H1 (cell line): ENCODE data around the gene SZT2. TPM values are rescaled to one million over a fixed set of nuclear protein-coding genes. Genes with fewer than 3 reads are reported as not detected.

Experiments
- CTCF ChIA-PET: fragments of 300-600 bp; sonication (Branson Sonifier 250); formaldehyde crosslinking; loops from one replicate; lab custom pipeline; 2021; ENCODE audit not compliant: partially characterized antibody; lab: Charles Lee
- POLR2A ChIA-PET: fragments of 300-600 bp; sonication (Branson Sonifier 250); formaldehyde crosslinking; loops from one replicate; lab custom pipeline; 2021; ENCODE audit warnings: inconsistent platforms; ENCODE audit not compliant: partially characterized antibody; lab: Charles Lee
- DNase-seq, 2 experiments: peaks; one replicate each; pipeline versions ENCODE4 v3.0.0 to v3.0.0-alpha.2; 2010 to 2022; ENCODE audit warnings: low spot score in 2 of 2, low read depth in 1 of 2, mixed read lengths in 1 of 2
- FAIRE-seq: peaks from 2 replicates; lab custom pipeline; 2011; peaks lifted over from hg19 to GRCh38; lab: Jason Lieb, UNC
- H2AFZ ChIP-seq: 2 replicates; pipeline ENCODE4 v1.8.1; 2012; ENCODE audit warnings: low read length, inconsistent platforms
- H2AK5ac ChIP-seq: 2 replicates; pipeline ENCODE4 v1.6.1; 2013; ENCODE audit warnings: low read depth, low read length
- H2BK120ac ChIP-seq: replicated peaks from 2 replicates; pipeline ENCODE3; 2013; ENCODE audit warnings: low read depth, low read length, inconsistent platforms
- H2BK12ac ChIP-seq: 2 replicates; pipeline ENCODE4 v1.6.1; 2013; ENCODE audit warnings: low read depth, low read length
- H2BK15ac ChIP-seq: 2 replicates; pipeline ENCODE4 v1.6.1; 2013; ENCODE audit warnings: low read length
- H2BK20ac ChIP-seq: 2 replicates; pipeline ENCODE4 v1.6.1; 2013; ENCODE audit warnings: low read length
- H2BK5ac ChIP-seq: 2 replicates; pipeline ENCODE4 v1.6.1; 2013; ENCODE audit warnings: low read depth, low read length
- H3K14ac ChIP-seq: 2 replicates; pipeline ENCODE4 v1.6.1; 2013; ENCODE audit warnings: inconsistent platforms; ENCODE audit not compliant: insufficient read length
- H3K18ac ChIP-seq: 2 replicates; pipeline ENCODE4 v1.6.1; 2013; ENCODE audit warnings: low read length; ENCODE audit errors: extremely low read depth
- H3K23ac ChIP-seq: 2 replicates; pipeline ENCODE4 v1.6.1; 2013; ENCODE audit warnings: inconsistent platforms; ENCODE audit not compliant: insufficient read length
- H3K23me2 ChIP-seq: 2 replicates; pipeline ENCODE4 v1.6.1; 2013; ENCODE audit warnings: low read depth, low read length
- H3K27ac ChIP-seq: 2 replicates; pipeline ENCODE4 v1.6.1; 2011; ENCODE audit warnings: low read depth, low read length, inconsistent platforms
- H3K27me3 ChIP-seq, 4 experiments: replicated peaks in 1 of 4; 1 replicate in 1 of 4; 2 replicates in 3 of 4; pipeline versions ENCODE4 v1.6.1 to v1.8.1; 2011 to 2013; ENCODE audit warnings: low read length in 3 of 4, mild to moderate bottlenecking in 3 of 4, inconsistent platforms in 2 of 4, mixed read lengths in 2 of 4, moderate library complexity in 1 of 4; ENCODE audit not compliant: control insufficient read depth in 3 of 4, insufficient read depth in 3 of 4; ENCODE audit errors: extremely low read depth in 1 of 4
- H3K36me3 ChIP-seq, 4 experiments: 2 replicates each; pipeline versions ENCODE4 v1.6.1 to v1.8.1; 2011 to 2013; ENCODE audit warnings: mild to moderate bottlenecking in 4 of 4, low read length in 3 of 4, moderate library complexity in 2 of 4, control low read depth in 1 of 4, inconsistent platforms in 1 of 4; ENCODE audit not compliant: insufficient read depth in 4 of 4, control insufficient read depth in 2 of 4
- H3K4ac ChIP-seq: replicated peaks from 2 replicates; pipeline ENCODE3; 2013; ENCODE audit warnings: low read length, low read depth, mixed read lengths, inconsistent platforms; ENCODE audit not compliant: insufficient read length
- H3K4me1 ChIP-seq, 4 experiments: replicated peaks in 1 of 4; 1 replicate in 1 of 4; 2 replicates in 3 of 4; pipeline versions ENCODE4 v1.6.1 to v1.8.1; 2011 to 2013; ENCODE audit warnings: low read length in 3 of 4, inconsistent platforms in 2 of 4, mixed read lengths in 1 of 4; ENCODE audit not compliant: insufficient read depth in 4 of 4, control insufficient read depth in 3 of 4
- H3K4me2 ChIP-seq, 2 experiments: 2 replicates each; pipeline versions ENCODE4 v1.6.1 to v1.8.1; 2011 to 2013; ENCODE audit warnings: low read depth in 2 of 2, low read length in 2 of 2, control low read depth in 1 of 2, inconsistent platforms in 1 of 2, mild to moderate bottlenecking in 1 of 2; ENCODE audit not compliant: insufficient read depth in 1 of 2
- H3K4me3 ChIP-seq, 4 experiments: fragments of 200-600, 300-600 bp in 1 of 4; sonication (generic), shearing (Covaris generic), sonication (Bioruptor Twin) in 1 of 4; 2 replicates each; pipeline versions ENCODE4 v1.5.1 to v1.8.1; 2011 to 2016; ENCODE audit warnings: low read length in 4 of 4, low read depth in 3 of 4, control low read depth in 2 of 4, inconsistent platforms in 2 of 4, mild to moderate bottlenecking in 2 of 4, mixed read lengths in 1 of 4, moderate library complexity in 1 of 4; ENCODE audit not compliant: insufficient read depth in 2 of 4; ENCODE audit errors: extremely low read depth in 1 of 4
- H3K56ac ChIP-seq: replicated peaks from 2 replicates; pipeline ENCODE3; 2013; ENCODE audit warnings: low read depth, mild to moderate bottlenecking, mixed read lengths, low read length, inconsistent platforms; ENCODE audit not compliant: insufficient read length
- H3K79me1 ChIP-seq: 2 replicates; pipeline ENCODE4 v1.6.1; 2013; ENCODE audit warnings: low read depth, low read length, control low read depth
- H3K79me2 ChIP-seq, 2 experiments: 2 replicates each; pipeline versions ENCODE4 v1.6.1 to v1.8.1; 2012 to 2013; ENCODE audit warnings: low read length in 2 of 2, mild to moderate bottlenecking in 2 of 2, inconsistent platforms in 1 of 2; ENCODE audit not compliant: insufficient read depth in 2 of 2, control insufficient read depth in 1 of 2
- H3K9ac ChIP-seq, 4 experiments: replicated peaks in 1 of 4; 1 replicate in 1 of 4; 2 replicates in 3 of 4; pipeline versions ENCODE4 v1.6.1 to v1.8.1; 2011 to 2013; ENCODE audit warnings: low read depth in 3 of 4, low read length in 3 of 4, control low read depth in 2 of 4, mild to moderate bottlenecking in 2 of 4, moderate library complexity in 2 of 4, inconsistent platforms in 1 of 4; ENCODE audit errors: extremely low read depth in 1 of 4
- H3K9me3 ChIP-seq, 2 experiments: 2 replicates each; pipeline versions ENCODE4 v1.6.1 to v1.8.1; 2012 to 2013; ENCODE audit warnings: mild to moderate bottlenecking in 2 of 2, moderate library complexity in 2 of 2, control low read depth in 1 of 2, inconsistent platforms in 1 of 2, low read depth in 1 of 2, low read length in 1 of 2, mixed read lengths in 1 of 2; ENCODE audit not compliant: insufficient read depth in 2 of 2
- H4K20me1 ChIP-seq, 2 experiments: replicated peaks in 1 of 2; 2 replicates each; pipeline versions ENCODE3 to v1.8.1; 2011 to 2013; ENCODE audit warnings: inconsistent platforms in 2 of 2, low read length in 2 of 2, mild to moderate bottlenecking in 1 of 2; ENCODE audit not compliant: insufficient read depth in 2 of 2, control insufficient read depth in 1 of 2
- H4K5ac ChIP-seq: 2 replicates; pipeline ENCODE4 v1.6.1; 2013; ENCODE audit warnings: low read length, low read depth, mixed read lengths, inconsistent platforms; ENCODE audit not compliant: insufficient read length
- H4K8ac ChIP-seq: 2 replicates; pipeline ENCODE4 v1.8.0; 2013; ENCODE audit warnings: mild to moderate bottlenecking, moderate library complexity, low read length, inconsistent platforms; ENCODE audit not compliant: insufficient read depth; ENCODE audit errors: extremely low read depth
- H4K91ac ChIP-seq: replicated peaks from 2 replicates; pipeline ENCODE3; 2013; ENCODE audit warnings: low read length, mixed read lengths, inconsistent platforms; ENCODE audit not compliant: insufficient read length
- BACH1 ChIP-seq: IDR thresholded peaks from 2 replicates; pipeline ENCODE4 v1.6.1; 2012; ENCODE audit warnings: low read length, improper control_type of control experiment
- CEBPB ChIP-seq: IDR thresholded peaks from 2 replicates; pipeline ENCODE4 v1.6.1; 2012; ENCODE audit warnings: low read depth, low read length
- CHD2 ChIP-seq: IDR thresholded peaks from 2 replicates; pipeline ENCODE4 v1.6.1; 2012; ENCODE audit warnings: low read length, improper control_type of control experiment
- EP300 ChIP-seq, 2 experiments: IDR thresholded peaks; 1 replicate in 1 of 2; 2 replicates in 1 of 2; pipeline ENCODE4 v1.6.1; 2011 to 2012; ENCODE audit warnings: low read depth in 2 of 2, low read length in 2 of 2, mild to moderate bottlenecking in 2 of 2, borderline replicate concordance in 1 of 2, inconsistent platforms in 1 of 2, moderate library complexity in 1 of 2
- FOSL1 ChIP-seq: IDR thresholded peaks from 2 replicates; pipeline ENCODE4 v1.6.1; 2011; ENCODE audit warnings: mild to moderate bottlenecking, low read depth, low read length, moderate library complexity; ENCODE audit not compliant: insufficient read depth
- KDM4A ChIP-seq: IDR thresholded peaks from one replicate; pipeline ENCODE4 v1.7.1; 2012; ENCODE audit warnings: low read depth, mild to moderate bottlenecking, moderate library complexity, low read length, inconsistent platforms; ENCODE audit not compliant: severe bottlenecking
- POLR2AphosphoS5 ChIP-seq: IDR thresholded peaks from 2 replicates; pipeline ENCODE4 v1.6.1; 2011; ENCODE audit warnings: low read depth, low read length
- RAD21 ChIP-seq, 2 experiments: IDR thresholded peaks in 1 of 2; conservative IDR thresholded peaks in 1 of 2; 2 replicates each; pipeline ENCODE4 v1.6.1; 2011; ENCODE audit warnings: low read depth in 2 of 2, low read length in 2 of 2, improper control_type of control experiment in 1 of 2, inconsistent platforms in 1 of 2, mild to moderate bottlenecking in 1 of 2, moderate library complexity in 1 of 2
- SP2 ChIP-seq: IDR thresholded peaks from 2 replicates; pipeline ENCODE4 v1.6.1; 2012; ENCODE audit warnings: mild to moderate bottlenecking, low read length, inconsistent platforms
- TAF1 ChIP-seq: IDR thresholded peaks from 2 replicates; pipeline ENCODE4 v1.6.1; 2011; ENCODE audit warnings: mild to moderate bottlenecking, low read depth, low read length
- WGBS, 2 experiments: shearing (Covaris generic) in 1 of 2; methylation state at CpG; one replicate each; pipeline versions ENCODE4 v1.1.6 to v1.1.7; 2013 to 2015; ENCODE audit warnings: low lambda C conversion rate in 2 of 2, mixed read lengths in 2 of 2, inconsistent platforms in 1 of 2, low coverage in 1 of 2, missing lambda C conversion rate in 1 of 2; ENCODE audit not compliant: insufficient replicate concordance in 2 of 2, insufficient coverage in 1 of 2, insufficient read length in 1 of 2; ENCODE audit errors: extremely low coverage in 1 of 2, missing lambda C conversion rate in 1 of 2; 5-methylcytosine and 5-hydroxymethylcytosine counted together
- polyA plus RNA-seq, 7 experiments: library from polyadenylated mRNA; depleted of rRNA in 3 of 7; stranded (reverse) in 5 of 7; unstranded in 2 of 7; fragments of >200 nt in 5 of 7; fragments of 200-250 nt in 2 of 7; gene quantifications; 1 replicate in 5 of 7; 2 replicates in 1 of 7; 4 replicates in 1 of 7; pipeline versions ENCODE4 v1.2.1 to v1.2.3, GENCODE V29; 2011 to 2013; ENCODE audit warnings: missing spikeins in 2 of 7, mixed read lengths in 2 of 7
- total RNA-seq: library from RNA; stranded (reverse); fragmentation: NEBNext Ultra II Directional; extraction: Animal tissue kit (Norgen Biotek cat#: 25700); gene quantifications from 2 replicates; pipeline ENCODE4 v1.2.1, GENCODE V29; 2021

SZT2 gene
- total and polyA plus RNA-seq, 2 of the 8 experiments (the other 6 are each of a cell fraction or from before 2014, with no cell fraction given), result 4.7 to 12.9 TPM

DNA sequence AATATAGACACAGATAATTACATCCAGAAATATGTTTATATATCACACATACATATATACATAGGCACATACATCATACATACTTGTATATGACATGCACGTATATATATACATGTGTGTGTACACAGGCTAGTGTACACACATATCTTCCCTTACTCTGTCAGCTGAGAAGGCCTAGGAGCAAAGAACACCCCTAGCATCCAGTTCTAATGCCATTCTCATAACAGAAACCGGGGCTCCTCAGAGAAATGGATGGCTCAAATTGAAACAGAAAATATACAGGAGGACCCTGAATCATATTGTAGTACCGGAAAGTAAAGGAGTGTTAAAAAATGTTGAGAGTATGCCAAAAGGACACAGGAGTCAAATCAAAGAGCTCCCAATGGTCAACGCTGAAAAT lies 83.8 kb downstream of the SZT2 start:
- Histone ChIP-seq H3K27ac (no peak overlapping the region), H2AK5ac (no peak overlapping the region), H2BK12ac (no peak overlapping the region), H2BK20ac (no peak overlapping the region), H3K56ac (no peak overlapping the region), H3K18ac (no peak overlapping the region), H2AFZ (no peak overlapping the region), H3K9ac (no peak overlapping the region), H3K23me2 (no peaks in the 10 kb centered on the region), H4K20me1 (no peaks in the 10 kb centered on the region), H3K4ac (no peak overlapping the region), H4K5ac (no peak overlapping the region), H3K4me3 (no peak overlapping the region), H3K4me1 (no peaks in the 10 kb centered on the region), H3K79me1 (no peaks in the 10 kb centered on the region), H3K27me3 (no peaks in the 10 kb centered on the region), H3K4me2 (no peak overlapping the region), H2BK120ac (no peak overlapping the region), H2BK15ac (no peak overlapping the region), H3K79me2 (no peaks in the 10 kb centered on the region), H4K8ac (no peak overlapping the region), H3K9me3 (no peaks in the 10 kb centered on the region), H3K14ac (no peak overlapping the region), H2BK5ac (no peak overlapping the region), H3K23ac (no peak overlapping the region), H4K91ac (no peak overlapping the region), H3K36me3 (no peaks in the 10 kb centered on the region)
- TF ChIP-seq EP300 (IDR thresholded peaks at IDR 0.05; ENCODE audit: borderline replicate concordance in 1 of 2, low read depth in 2 of 2, low read length in 2 of 2) (no peak), BACH1 (no peak), CEBPB (no peak), CHD2 (no peak), RAD21 (IDR thresholded peaks at IDR 0.05 in 1 of 2, conservative IDR thresholded peaks at IDR 0.05 in 1 of 2; ENCODE audit: low read depth in 2 of 2, low read length in 2 of 2) (no peak), FOSL1 (no peak), SP2 (no peak), TAF1 (no peak), POLR2AphosphoS5 (no peak), KDM4A (no peak)
- DNase-seq, result no peak
- POLR2A ChIA-PET, result no interaction called here
- no peak for FAIRE-seq
- 87% methylated on average over 4 of the region's 4 CpGs; no CpG with 5 or more reads in 1 of the 2 experiments for WGBS, 2 experiments
- CTCF ChIA-PET, result interaction anchor here (0.6 kb wide), 1 partner anchor 54 kb away, joined by 3 read pairs; no protein-coding TSS in a partner anchor
